OCI-LY7 (cell line): ENCODE data around the gene GRM4. TPM values are rescaled to one million over a fixed set of nuclear protein-coding genes. Genes with fewer than 3 reads are reported as not detected.

Source experiments
- BruUV-seq: library from RNA; stranded (reverse); fragments of 400-500 nt; replicated peaks from 2 replicates; lab custom pipeline; 2021; lab: Mats Ljungman, UMichigan
- CTCF ChIA-PET: fragments of 300-600 bp; sonication (Branson Sonifier 250); formaldehyde crosslinking; loops from one replicate; lab custom pipeline; 2022; ENCODE audit warnings: antibody characterized with exemption; ENCODE audit not compliant: unreplicated experiment; lab: Charles Lee
- POLR2A ChIA-PET: fragments of 300-600 bp; sonication (Branson Sonifier 250); formaldehyde crosslinking; loops from one replicate; lab custom pipeline; 2022; ENCODE audit warnings: antibody characterized with exemption; lab: Charles Lee
- DNase-seq: peaks from one replicate; pipeline ENCODE4 v3.0.0-alpha.2; 2015; ENCODE audit warnings: low spot score
- H2AFZ ChIP-seq: fragments of 200-600 bp; sonication (generic), shearing (Covaris generic); 2 replicates; pipeline ENCODE4 v1.6.1; 2014; ENCODE audit warnings: mild to moderate bottlenecking, antibody characterized with exemption, low read length, moderate library complexity
- H3K27ac ChIP-seq: fragments of 200-600 bp; sonication (generic); 2 replicates; pipeline ENCODE4 v1.5.1; 2014; ENCODE audit warnings: mixed run types, low read depth, mild to moderate bottlenecking, moderate library complexity, low read length, inconsistent platforms; ENCODE audit not compliant: poor library complexity, severe bottlenecking
- H3K36me3 ChIP-seq: fragments of 200-600 bp; sonication (generic); 2 replicates; pipeline ENCODE4 v1.6.1; 2014; ENCODE audit warnings: mild to moderate bottlenecking, antibody characterized with exemption, low read length, moderate library complexity, mixed read lengths; ENCODE audit not compliant: insufficient read depth
- H3K4me1 ChIP-seq: fragments of 200-600 bp; sonication (generic); 2 replicates; pipeline ENCODE4 v1.5.1; 2014; ENCODE audit warnings: mild to moderate bottlenecking, low read length; ENCODE audit not compliant: insufficient read depth, poor library complexity, severe bottlenecking
- H3K4me2 ChIP-seq: fragments of 200-600 bp; sonication (generic); 2 replicates; pipeline ENCODE4 v1.6.1; 2014; ENCODE audit warnings: mild to moderate bottlenecking, low read length
- H3K4me3 ChIP-seq: fragments of 200-600 bp; sonication (generic); 2 replicates; pipeline ENCODE4 v1.5.1; 2014; ENCODE audit warnings: mild to moderate bottlenecking, low read depth, low read length; ENCODE audit not compliant: poor library complexity, severe bottlenecking
- H3K79me2 ChIP-seq: fragments of 200-600 bp; sonication (generic); 2 replicates; pipeline ENCODE4 v1.6.1; 2016; ENCODE audit warnings: low read depth, mild to moderate bottlenecking, low read length, moderate library complexity, mixed read lengths; ENCODE audit not compliant: insufficient read depth
- H3K9me2 ChIP-seq: fragments of 200-600 bp; sonication (generic); 2 replicates; pipeline ENCODE4 v1.6.1; 2016; ENCODE audit warnings: mild to moderate bottlenecking, low read length, mixed read lengths; ENCODE audit not compliant: insufficient read depth
- H3K9me3 ChIP-seq: fragments of 200-600 bp; sonication (generic); 2 replicates; pipeline ENCODE4 v1.6.1; 2014; ENCODE audit warnings: mild to moderate bottlenecking, mixed run types, low read length, mixed read lengths
- H4K20me1 ChIP-seq: fragments of 200-600 bp; sonication (generic); 2 replicates; pipeline ENCODE4 v1.6.1; 2014; ENCODE audit warnings: mild to moderate bottlenecking, antibody characterized with exemption, low read length, moderate library complexity, mixed read lengths; ENCODE audit not compliant: insufficient read depth
- CTCF ChIP-seq: fragments of 200-600 bp; sonication (generic); conservative IDR thresholded peaks from 2 replicates; pipeline ENCODE4 v1.5.1; 2014; ENCODE audit warnings: mild to moderate bottlenecking, antibody characterized with exemption, low read length, moderate library complexity, mixed read lengths
- EZH2phosphoT487 ChIP-seq: fragments of 200-600 bp; sonication (generic); IDR thresholded peaks from 2 replicates; pipeline ENCODE4 v1.6.1; 2018; ENCODE audit warnings: low read depth, borderline replicate concordance, mild to moderate bottlenecking, mixed run types, antibody characterized with exemption, low read length, moderate library complexity, mixed read lengths
- intact Hi-C: fragments of 100-400 bp; cut with micrococcal nuclease; formaldehyde crosslinking; loops from one replicate; pipeline ENCODE4 v1.10.0; 2022; ENCODE audit not compliant: unreplicated experiment
- total RNA-seq, 2 experiments: library from RNA; depleted of rRNA in 1 of 2; stranded (reverse); fragments of >200 nt in 1 of 2; shearing (Covaris generic) in 1 of 2; gene quantifications; 2 replicates each; pipeline ENCODE4 v1.2.3, GENCODE V29; 2014 to 2022

The GRM4 gene
- total RNA-seq, 2 experiments from 2014 or later, result 0.73 to 1.3 TPM

- BruUV-seq, result no TSS peak
- POLR2A ChIA-PET, result no interaction called here
Observed at GRCh38 chr6:34128045-34128444, 17.8 kb downstream of the GRM4 start.

GRCh38 chr6:34126419-34126818 is 19.5 kb downstream of the GRM4 start:
- Histone ChIP-seq H3K27ac (no peak overlapping the region), H4K20me1 (no peaks in the 10 kb centered on the region), H2AFZ (no peak overlapping the region), H3K4me2 (no peak overlapping the region), H3K9me3 (no peaks in the 10 kb centered on the region), H3K79me2 (no peaks in the 10 kb centered on the region), H3K9me2 (no peaks in the 10 kb centered on the region), H3K4me3 (no peak overlapping the region), H3K36me3 (no peaks in the 10 kb centered on the region), H3K4me1 (no peaks in the 10 kb centered on the region)
- intact Hi-C loops, result no loop called here
- BruUV-seq, result no TSS peak
- ChIA-PET CTCF (no interaction called here), POLR2A (interaction anchor here (0.6 to 0.7 kb wide), 2 partner anchors 20 to 174 kb away, joined by 3 to 4 read pairs; no protein-coding TSS in a partner anchor)
- TF ChIP-seq CTCF, result no peak
- no peak for TF ChIP-seq EZH2phosphoT487
- DNase-seq, result no peak

More at GRCh38 chr6:34128045-34128444, 17.8 kb downstream of the GRM4 start:
- Histone ChIP-seq H3K4me2 (no peak overlapping the region), H2AFZ (no peak overlapping the region), H3K36me3 (no peaks in the 10 kb centered on the region), H3K27ac (no peak overlapping the region), H4K20me1 (no peaks in the 10 kb centered on the region), H3K9me3 (no peaks in the 10 kb centered on the region), H3K9me2 (no peaks in the 10 kb centered on the region), H3K4me3 (no peak overlapping the region), H3K79me2 (no peaks in the 10 kb centered on the region), H3K4me1 (no peaks in the 10 kb centered on the region)
- CTCF ChIA-PET, result no interaction called here
- intact Hi-C loops, result no loop called here
- TF ChIP-seq EZH2phosphoT487 (no peak), CTCF (no peak)
- DNase-seq, result no peak

- Histone ChIP-seq H3K4me1 (no peaks in the 10 kb centered on the region), H3K4me3 (no peak overlapping the region), H3K27ac (no peak overlapping the region), H3K9me3 (no peaks in the 10 kb centered on the region), H3K79me2 (no peaks in the 10 kb centered on the region), H3K9me2 (no peaks in the 10 kb centered on the region), H3K36me3 (no peaks in the 10 kb centered on the region), H2AFZ (no peak overlapping the region), H4K20me1 (no peaks in the 10 kb centered on the region), H3K4me2 (no peak overlapping the region)
- BruUV-seq, result no TSS peak
- intact Hi-C loops, result no loop called here
- no peak for TF ChIP-seq CTCF
- TF ChIP-seq EZH2phosphoT487, result no peak
- DNase-seq, result no peak
- ChIA-PET CTCF (no interaction called here), POLR2A (interaction anchor here (0.7 kb wide), 1 partner anchor 20 kb away, joined by 4 read pairs; no protein-coding TSS in a partner anchor)
Observed at GRCh38 chr6:34125939-34126338, 19.9 kb downstream of the GRM4 start.
